ENCODE results near the gene SPRR4. TPM values are rescaled to one million over a fixed set of nuclear protein-coding genes. Genes with fewer than 3 reads are reported as not detected.

SPRR4 gene
- total and polyA plus RNA-seq, 2 experiments from 2014 or later, result not detected

DNA sequence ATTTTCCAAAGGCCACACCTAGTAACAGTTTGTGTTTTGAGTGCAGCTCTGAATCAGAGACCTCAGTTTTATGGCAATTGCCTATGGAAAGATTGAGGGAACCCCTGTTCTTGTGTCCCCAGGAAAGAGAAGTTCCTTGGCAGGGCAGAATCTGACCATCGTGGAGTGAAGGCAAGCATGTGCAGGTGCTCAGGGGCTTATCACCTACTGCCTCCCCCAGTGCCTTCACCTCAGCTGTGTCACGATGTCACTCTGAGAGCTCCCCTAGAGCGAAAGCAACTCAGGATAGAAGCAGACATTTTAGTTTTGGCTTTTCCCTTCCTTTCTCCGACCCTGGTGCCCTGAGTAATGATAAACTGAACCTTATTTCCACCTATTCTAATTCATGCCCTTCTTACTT, 11.6 kb downstream of the SPRR4 start:
- Histone ChIP-seq H2AFZ (no peak overlapping the region), H3K27ac (ENCODE audit: low read depth) (no peak overlapping the region), H3F3A (replicated peaks; ENCODE audit: low read depth) (no peaks in the 10 kb centered on the region), H3K9me2 (ENCODE audit: insufficient read depth) (peaks cover 1% of the 10 kb centered on the region; the same call in 1 of the 2 replicates), H3K79me2 (replicated peaks; ENCODE audit: insufficient read depth) (no peaks in the 10 kb centered on the region), H3K4me1 (ENCODE audit: insufficient read depth) (no peaks in the 10 kb centered on the region), H3K27me3 (ENCODE audit: insufficient read depth) (no peaks in the 10 kb centered on the region), H3K4me2 (no peak overlapping the region), H3K4me3 (no peak overlapping the region), H4K20me1 (replicated peaks; ENCODE audit: insufficient read depth) (no peaks in the 10 kb centered on the region), H3K36me3 (ENCODE audit: insufficient read depth) (no peaks in the 10 kb centered on the region)
- Mint-ChIP-seq H3K4me3 (no peak overlapping the region), H3K36me3 (ENCODE audit: low read depth) (no peaks in the 10 kb centered on the region), H3K9me3 (no peaks in the 10 kb centered on the region; the same call in 2 of the 3 replicates), H3K27ac (no peak overlapping the region), H3K27me3 (ENCODE audit: insufficient read depth, low read depth, poor library complexity) (peaks cover 13% of the 10 kb centered on the region), H3K4me1 (peaks cover 4% of the 10 kb centered on the region; the same call in 2 of the 3 replicates)
- ATAC-seq (no peak), DNase-seq (ENCODE audit: low spot score) (no peak)
- no peak for TF ChIP-seq JUNB (IDR thresholded peaks at IDR 0.05; ENCODE audit: unreplicated experiment)
- no peak for TF ChIP-seq ZNF114 (CRISPR knock-in tag; IDR thresholded peaks at IDR 0.05)
- no peak for TF ChIP-seq ZNF462 (CRISPR knock-in tag; IDR thresholded peaks at IDR 0.05)
- TF ChIP-seq NANOG (IDR thresholded peaks at IDR 0.05; ENCODE audit: borderline replicate concordance), result no peak
- TF ChIP-seq CREB1 (CRISPR knock-in tag; IDR thresholded peaks at IDR 0.05; ENCODE audit: low read depth), result no peak
- TF ChIP-seq, protein P1, sequence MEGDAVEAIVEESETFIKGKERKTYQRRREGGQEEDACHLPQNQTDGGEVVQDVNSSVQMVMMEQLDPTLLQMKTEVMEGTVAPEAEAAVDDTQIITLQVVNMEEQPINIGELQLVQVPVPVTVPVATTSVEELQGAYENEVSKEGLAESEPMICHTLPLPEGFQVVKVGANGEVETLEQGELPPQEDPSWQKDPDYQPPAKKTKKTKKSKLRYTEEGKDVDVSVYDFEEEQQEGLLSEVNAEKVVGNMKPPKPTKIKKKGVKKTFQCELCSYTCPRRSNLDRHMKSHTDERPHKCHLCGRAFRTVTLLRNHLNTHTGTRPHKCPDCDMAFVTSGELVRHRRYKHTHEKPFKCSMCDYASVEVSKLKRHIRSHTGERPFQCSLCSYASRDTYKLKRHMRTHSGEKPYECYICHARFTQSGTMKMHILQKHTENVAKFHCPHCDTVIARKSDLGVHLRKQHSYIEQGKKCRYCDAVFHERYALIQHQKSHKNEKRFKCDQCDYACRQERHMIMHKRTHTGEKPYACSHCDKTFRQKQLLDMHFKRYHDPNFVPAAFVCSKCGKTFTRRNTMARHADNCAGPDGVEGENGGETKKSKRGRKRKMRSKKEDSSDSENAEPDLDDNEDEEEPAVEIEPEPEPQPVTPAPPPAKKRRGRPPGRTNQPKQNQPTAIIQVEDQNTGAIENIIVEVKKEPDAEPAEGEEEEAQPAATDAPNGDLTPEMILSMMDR (conservative IDR thresholded peaks at IDR 0.05; ENCODE audit: low read depth in 2 of 2), result no peak
- TF ChIP-seq EZH2 (IDR thresholded peaks at IDR 0.05; ENCODE audit: low read depth, unreplicated experiment), result no peak
- no peak for TF ChIP-seq ZNF331 (CRISPR knock-in tag; IDR thresholded peaks at IDR 0.05; ENCODE audit: low read depth)
- TF ChIP-seq REST (IDR thresholded peaks at IDR 0.05; ENCODE audit: unreplicated experiment), result no peak
- TF ChIP-seq, protein P2, sequence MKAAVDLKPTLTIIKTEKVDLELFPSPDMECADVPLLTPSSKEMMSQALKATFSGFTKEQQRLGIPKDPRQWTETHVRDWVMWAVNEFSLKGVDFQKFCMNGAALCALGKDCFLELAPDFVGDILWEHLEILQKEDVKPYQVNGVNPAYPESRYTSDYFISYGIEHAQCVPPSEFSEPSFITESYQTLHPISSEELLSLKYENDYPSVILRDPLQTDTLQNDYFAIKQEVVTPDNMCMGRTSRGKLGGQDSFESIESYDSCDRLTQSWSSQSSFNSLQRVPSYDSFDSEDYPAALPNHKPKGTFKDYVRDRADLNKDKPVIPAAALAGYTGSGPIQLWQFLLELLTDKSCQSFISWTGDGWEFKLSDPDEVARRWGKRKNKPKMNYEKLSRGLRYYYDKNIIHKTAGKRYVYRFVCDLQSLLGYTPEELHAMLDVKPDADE (IDR thresholded peaks at IDR 0.05), result no peak
- no peak for TF ChIP-seq EZH2phosphoT487 (IDR thresholded peaks at IDR 0.05; ENCODE audit: unreplicated experiment)
- no peak for TF ChIP-seq POLR2AphosphoS5 (IDR thresholded peaks at IDR 0.05; ENCODE audit: low read depth)
- no peak for TF ChIP-seq STAT1 (IDR thresholded peaks at IDR 0.05; ENCODE audit: unreplicated experiment)

Data from GM23338 (cell line).